NCI-H1048 (cell line): ENCODE measurements around the gene IL22RA1.

ENCODE experiments used
- DNase-seq: peaks from one replicate; lab custom pipeline; 2025; lab: John Stamatoyannopoulos, UW

IL22RA1 gene

GRCh38 chr1:24111996-24112779 lies 30.8 kb downstream of the IL22RA1 start, which contains the start of gene MYOM3:
Gene MYOM3, minus strand, starts transcription at chr1:24112135. Its CDS starts 3,499 bp downstream, at chr1:24108636.
- DNase-seq, result no peak

GRCh38 chr1:24111262-24111995 lies 31.5 kb downstream of the IL22RA1 start:
- DNase-seq, result no peak

- no peak for DNase-seq
Observed at GRCh38 chr1:24110642-24111261, 32.2 kb downstream of the IL22RA1 start.

GRCh38 chr1:24109686-24110475 lies 33.1 kb downstream of the IL22RA1 start:
- no peak for DNase-seq

GRCh38 chr1:24109166-24109483 lies 33.8 kb downstream of the IL22RA1 start:
- DNase-seq, result no peak

- no peak for DNase-seq
Observed at GRCh38 chr1:24108334-24109165, 34.4 kb downstream of the IL22RA1 start.

- DNase-seq, result no peak
Observed at GRCh38 chr1:24107462-24108138, 35.3 kb downstream of the IL22RA1 start.

GRCh38 chr1:24105368-24106160 lies 37.4 kb downstream of the IL22RA1 start:
- DNase-seq, result no peak

GRCh38 chr1:24104854-24105253 lies 38.1 kb downstream of the IL22RA1 start:
- no peak for DNase-seq

- DNase-seq, result no peak
Observed at GRCh38 chr1:24103879-24104278, 39.1 kb downstream of the IL22RA1 start.

- no peak for DNase-seq
Observed at GRCh38 chr1:24103408-24103807, 39.5 kb downstream of the IL22RA1 start.

- no peak for DNase-seq
Observed at GRCh38 chr1:24102961-24103360, 40.0 kb downstream of the IL22RA1 start.

GRCh38 chr1:24101796-24102586 lies 40.9 kb downstream of the IL22RA1 start:
- no peak for DNase-seq

- no peak for DNase-seq
Observed at GRCh38 chr1:24100945-24101737, 41.8 kb downstream of the IL22RA1 start.

- no peak for DNase-seq
Observed at GRCh38 chr1:24098943-24099638, 43.8 kb downstream of the IL22RA1 start.

GRCh38 chr1:24098102-24098501 lies 44.8 kb downstream of the IL22RA1 start:
- DNase-seq, result no peak

GRCh38 chr1:24097663-24098062 lies 45.3 kb downstream of the IL22RA1 start:
- DNase-seq, result no peak

GRCh38 chr1:24096739-24097103 lies 46.2 kb downstream of the IL22RA1 start:
- DNase-seq, result no peak
